HL-60 (cell line): ENCODE data around the gene GALNT14.

Experiments used
- DNase-seq, 2 experiments: peaks; one replicate each; pipeline ENCODE4 v3.0.0-alpha.2; 2010 to 2020; ENCODE audit warnings: low read depth in 1 of 2, low spot score in 1 of 2
- H3K27ac ChIP-seq: fragments of 250-450 bp; sonication (Bioruptor Pico); replicated peaks from 2 replicates; pipeline ENCODE4 v1.5.1; 2020; ENCODE audit warnings: mild to moderate bottlenecking, moderate library complexity
- H3K27me3 ChIP-seq: fragments of 250-450 bp; sonication (Bioruptor Pico); 2 replicates; pipeline ENCODE4 v1.5.1; 2021; ENCODE audit warnings: mild to moderate bottlenecking, moderate library complexity; ENCODE audit not compliant: insufficient read depth, poor library complexity, severe bottlenecking
- H3K4me3 ChIP-seq: replicated peaks from 2 replicates; pipeline ENCODE4 v1.5.1; 2011; ENCODE audit warnings: mild to moderate bottlenecking, control low read depth, low read length; ENCODE audit not compliant: insufficient read depth
- GABPA ChIP-seq: IDR thresholded peaks from 2 replicates; pipeline ENCODE4 v1.6.1; 2012; ENCODE audit warnings: low read depth
- POLR2AphosphoS5 ChIP-seq: IDR thresholded peaks from 2 replicates; pipeline ENCODE4 v1.6.1; 2012; ENCODE audit warnings: low read depth
- SPI1 ChIP-seq: IDR thresholded peaks from 2 replicates; pipeline ENCODE4 v1.6.1; 2012; ENCODE audit warnings: low read depth, mild to moderate bottlenecking, borderline replicate concordance
- TF ChIP-seq, protein P1 (sequence below): IDR thresholded peaks from 2 replicates; pipeline ENCODE4 v1.6.1; 2012; ENCODE audit warnings: low read depth; ENCODE audit not compliant: insufficient replicate concordance
- TF ChIP-seq, protein P2 (sequence below): IDR thresholded peaks from one replicate; pipeline ENCODE4 v1.5.1; 2011; ENCODE audit warnings: low read length, control low read depth, inconsistent platforms; ENCODE audit not compliant: insufficient read depth

GALNT14 gene

DNA sequence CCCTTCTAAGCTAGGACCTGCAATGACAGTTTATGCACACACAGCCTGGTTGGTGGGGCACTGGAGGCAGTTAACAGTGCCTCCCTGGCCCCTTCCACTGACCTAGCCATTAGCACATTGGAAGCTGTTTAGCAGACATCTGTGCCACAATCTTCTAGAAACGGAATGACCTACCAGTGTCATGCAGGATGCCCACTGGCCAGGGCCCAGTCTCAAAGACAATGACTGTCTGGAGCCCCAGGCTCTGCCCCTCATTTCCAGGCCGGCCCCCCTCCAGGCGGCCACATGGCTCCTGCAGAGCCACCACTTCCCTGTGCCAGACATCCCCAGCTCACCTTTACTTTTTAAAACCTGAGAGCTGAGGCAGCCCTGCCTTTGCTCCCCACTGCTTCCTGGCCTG lies 207.5 kb downstream of the GALNT14 start:
- H3K4me3 ChIP-seq, result no peak overlapping the region
- no peak overlapping the region for H3K27ac ChIP-seq
- no peak for DNase-seq
- TF ChIP-seq, protein P1, sequence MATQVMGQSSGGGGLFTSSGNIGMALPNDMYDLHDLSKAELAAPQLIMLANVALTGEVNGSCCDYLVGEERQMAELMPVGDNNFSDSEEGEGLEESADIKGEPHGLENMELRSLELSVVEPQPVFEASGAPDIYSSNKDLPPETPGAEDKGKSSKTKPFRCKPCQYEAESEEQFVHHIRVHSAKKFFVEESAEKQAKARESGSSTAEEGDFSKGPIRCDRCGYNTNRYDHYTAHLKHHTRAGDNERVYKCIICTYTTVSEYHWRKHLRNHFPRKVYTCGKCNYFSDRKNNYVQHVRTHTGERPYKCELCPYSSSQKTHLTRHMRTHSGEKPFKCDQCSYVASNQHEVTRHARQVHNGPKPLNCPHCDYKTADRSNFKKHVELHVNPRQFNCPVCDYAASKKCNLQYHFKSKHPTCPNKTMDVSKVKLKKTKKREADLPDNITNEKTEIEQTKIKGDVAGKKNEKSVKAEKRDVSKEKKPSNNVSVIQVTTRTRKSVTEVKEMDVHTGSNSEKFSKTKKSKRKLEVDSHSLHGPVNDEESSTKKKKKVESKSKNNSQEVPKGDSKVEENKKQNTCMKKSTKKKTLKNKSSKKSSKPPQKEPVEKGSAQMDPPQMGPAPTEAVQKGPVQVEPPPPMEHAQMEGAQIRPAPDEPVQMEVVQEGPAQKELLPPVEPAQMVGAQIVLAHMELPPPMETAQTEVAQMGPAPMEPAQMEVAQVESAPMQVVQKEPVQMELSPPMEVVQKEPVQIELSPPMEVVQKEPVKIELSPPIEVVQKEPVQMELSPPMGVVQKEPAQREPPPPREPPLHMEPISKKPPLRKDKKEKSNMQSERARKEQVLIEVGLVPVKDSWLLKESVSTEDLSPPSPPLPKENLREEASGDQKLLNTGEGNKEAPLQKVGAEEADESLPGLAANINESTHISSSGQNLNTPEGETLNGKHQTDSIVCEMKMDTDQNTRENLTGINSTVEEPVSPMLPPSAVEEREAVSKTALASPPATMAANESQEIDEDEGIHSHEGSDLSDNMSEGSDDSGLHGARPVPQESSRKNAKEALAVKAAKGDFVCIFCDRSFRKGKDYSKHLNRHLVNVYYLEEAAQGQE, result no peak
- TF ChIP-seq SPI1, result no peak
- no peak for TF ChIP-seq POLR2AphosphoS5
- no peak for TF ChIP-seq GABPA
- TF ChIP-seq, protein P2, sequence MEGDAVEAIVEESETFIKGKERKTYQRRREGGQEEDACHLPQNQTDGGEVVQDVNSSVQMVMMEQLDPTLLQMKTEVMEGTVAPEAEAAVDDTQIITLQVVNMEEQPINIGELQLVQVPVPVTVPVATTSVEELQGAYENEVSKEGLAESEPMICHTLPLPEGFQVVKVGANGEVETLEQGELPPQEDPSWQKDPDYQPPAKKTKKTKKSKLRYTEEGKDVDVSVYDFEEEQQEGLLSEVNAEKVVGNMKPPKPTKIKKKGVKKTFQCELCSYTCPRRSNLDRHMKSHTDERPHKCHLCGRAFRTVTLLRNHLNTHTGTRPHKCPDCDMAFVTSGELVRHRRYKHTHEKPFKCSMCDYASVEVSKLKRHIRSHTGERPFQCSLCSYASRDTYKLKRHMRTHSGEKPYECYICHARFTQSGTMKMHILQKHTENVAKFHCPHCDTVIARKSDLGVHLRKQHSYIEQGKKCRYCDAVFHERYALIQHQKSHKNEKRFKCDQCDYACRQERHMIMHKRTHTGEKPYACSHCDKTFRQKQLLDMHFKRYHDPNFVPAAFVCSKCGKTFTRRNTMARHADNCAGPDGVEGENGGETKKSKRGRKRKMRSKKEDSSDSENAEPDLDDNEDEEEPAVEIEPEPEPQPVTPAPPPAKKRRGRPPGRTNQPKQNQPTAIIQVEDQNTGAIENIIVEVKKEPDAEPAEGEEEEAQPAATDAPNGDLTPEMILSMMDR, result no peak
- H3K27me3 ChIP-seq, result no peaks in the 10 kb centered on the region

DNA sequence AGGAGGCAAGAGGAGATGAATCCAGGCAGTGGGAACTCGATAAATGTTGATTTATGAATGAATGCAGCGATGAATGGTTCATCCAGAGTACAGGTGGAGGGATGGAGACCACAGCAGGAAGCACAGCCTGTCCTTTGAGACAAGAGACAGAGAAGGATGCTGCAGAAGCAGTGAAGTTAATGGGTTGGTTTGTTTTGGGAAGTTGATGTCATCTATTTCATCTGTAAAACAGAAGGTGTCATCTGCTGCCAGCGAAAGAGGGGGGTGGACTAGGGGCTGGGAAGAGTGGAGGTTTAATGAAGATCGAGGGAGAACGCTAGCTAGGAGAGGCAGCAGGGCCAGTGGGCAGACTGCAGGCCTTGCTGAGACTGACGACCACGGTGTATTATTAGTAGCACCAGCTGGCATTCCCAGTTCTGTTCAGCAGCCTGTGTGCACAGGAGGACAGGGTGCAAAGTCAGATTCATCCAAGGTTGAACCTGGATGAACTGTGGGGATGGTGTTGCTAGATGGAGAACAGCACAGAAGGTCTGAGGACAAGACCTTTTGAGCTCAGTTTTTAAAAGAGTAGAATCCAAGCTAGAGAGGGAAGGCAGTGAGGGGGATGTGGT lies 210.7 kb downstream of the GALNT14 start:
- Histone ChIP-seq H3K27me3 (no peaks in the 10 kb centered on the region), H3K4me3 (no peak overlapping the region), H3K27ac (no peak overlapping the region)
- no peak for TF ChIP-seq POLR2AphosphoS5
- no peak for TF ChIP-seq SPI1
- TF ChIP-seq GABPA, result no peak
- TF ChIP-seq, protein P1, result no peak
- TF ChIP-seq, protein P2, result no peak
- no peak for DNase-seq

GRCh38 chr2:30926606-30927005 lies 211.6 kb downstream of the GALNT14 start:
- Histone ChIP-seq H3K27ac (no peak overlapping the region), H3K4me3 (no peak overlapping the region), H3K27me3 (no peaks in the 10 kb centered on the region)
- DNase-seq, result no peak
- TF ChIP-seq, protein P2, result no peak
- TF ChIP-seq GABPA (no peak), SPI1 (no peak), POLR2AphosphoS5 (no peak)
- TF ChIP-seq, protein P1, result no peak
